GM04504 (cell line): Measurements from ENCODE around the gene TAF11.
"Not testable (repeated sequence)": the region's sequence is repeated elsewhere in the genome, so short reads cannot be mapped to it uniquely, and the experiment has no call there.

Experiments
- DNase-seq: peaks from one replicate; pipeline ENCODE4 v3.0.0-alpha.2; 2012; ENCODE audit warnings: low read depth

The TAF11 gene

GRCh38 chr6:34865107-34865506, 22.7 kb downstream of the TAF11 start:
- no peak for DNase-seq

- DNase-seq: no peak
These were observed 23.8 kb downstream of the TAF11 start for GRCh38 chr6:34864007-34864406.

- no peak for DNase-seq
These were observed 27.1 kb downstream of the TAF11 start for GRCh38 chr6:34860776-34861175.

GRCh38 chr6:34859951-34860350, 27.9 kb downstream of the TAF11 start:
- no peak for DNase-seq

- DNase-seq: no peak
These were observed 29.2 kb downstream of the TAF11 start for GRCh38 chr6:34858681-34859080.

GRCh38 chr6:34855463-34855862, 32.4 kb downstream of the TAF11 start:
- DNase-seq: no peak

GRCh38 chr6:34852406-34853085, 35.3 kb downstream of the TAF11 start:
- no peak for DNase-seq

GRCh38 chr6:34851361-34851760, 36.5 kb downstream of the TAF11 start:
- no peak for DNase-seq

- DNase-seq: not testable (repeated sequence)
These were observed 38.8 kb downstream of the TAF11 start for GRCh38 chr6:34849066-34849465.

GRCh38 chr6:34839666-34840352, 48.0 kb downstream of the TAF11 start:
- no peak for DNase-seq

- no peak for DNase-seq
These were observed 50.3 kb downstream of the TAF11 start for GRCh38 chr6:34837528-34837927.

- no peak for DNase-seq
These were observed 51.4 kb downstream of the TAF11 start for GRCh38 chr6:34836451-34836850.

- DNase-seq: no peak
These were observed 51.8 kb downstream of the TAF11 start for GRCh38 chr6:34836008-34836407.

- DNase-seq: peak; percentile 23
These were observed 52.9 kb downstream of the TAF11 start for GRCh38 chr6:34834789-34835518.

GRCh38 chr6:34832942-34833341, 54.9 kb downstream of the TAF11 start:
- DNase-seq: no peak

- no peak for DNase-seq
These were observed 58.7 kb downstream of the TAF11 start for GRCh38 chr6:34829137-34829536.
